Measurements from ENCODE around the gene LENG1.
"Not testable (repeated sequence)": the region's sequence is repeated elsewhere in the genome, so short reads cannot be mapped to it uniquely, and the experiment has no call there.

GRCh38 chr19:54171736-54172431 is 12.4 kb upstream of the LENG1 start:
- TF ChIP-seq CTCF (IDR thresholded peaks at IDR 0.05; ENCODE audit: poor library complexity); EZH2 (IDR thresholded peaks at IDR 0.05; ENCODE audit: borderline replicate concordance); EZH2phosphoT487 (IDR thresholded peaks at IDR 0.05; ENCODE audit: low read depth, severe bottlenecking, unreplicated experiment): not testable (repeated sequence)

Measured in hepatocyte (in vitro differentiated cells).